SU-DHL-6 (cell line): ENCODE data around the gene AP2M1.

Experiments used
- CTCF ChIP-seq: fragments of 200-600 bp; sonication (generic); IDR thresholded peaks from one replicate; pipeline ENCODE4 v1.5.1; 2017; ENCODE audit warnings: antibody characterized with exemption, mild to moderate bottlenecking, low read length, moderate library complexity; ENCODE audit not compliant: insufficient read depth, poor library complexity, severe bottlenecking
- EZH2phosphoT487 ChIP-seq: fragments of 200-600 bp; sonication (generic), shearing (Covaris generic); conservative IDR thresholded peaks from 2 replicates; pipeline ENCODE4 v1.6.1; 2018; ENCODE audit warnings: mild to moderate bottlenecking, antibody characterized with exemption, low read length, moderate library complexity, mixed read lengths

GRCh38 chr3:184188080-184188479, 13.4 kb downstream of the AP2M1 start:
- TF ChIP-seq CTCF (no peak), EZH2phosphoT487 (no peak)
